ENCODE data around the gene NPAS3. TPM values are rescaled to one million over a fixed set of nuclear protein-coding genes. Genes with fewer than 3 reads are reported as not detected.

Gene NPAS3
- total RNA-seq, 1 donor from 2014 or later: not detected

- DNase-seq: no peak
- H3K27ac Mint-ChIP-seq: no peak overlapping the region
- H3K4me1 Mint-ChIP-seq: peaks cover 18% of the 10 kb centered on the region
- H3K4me3 Mint-ChIP-seq: no peak overlapping the region
- peaks cover 34% of the 10 kb centered on the region for H3K27me3 Mint-ChIP-seq
- intact Hi-C loops (cut with micrococcal nuclease): no loop called here
- H3K36me3 Mint-ChIP-seq (ENCODE audit: low read depth): peaks cover 4% of the 10 kb centered on the region
- peaks cover 4% of the 10 kb centered on the region for H3K9me3 Mint-ChIP-seq
These were observed 912.1 kb downstream of the NPAS3 start for GRCh38 chr14:33850826-33851225.

DNA sequence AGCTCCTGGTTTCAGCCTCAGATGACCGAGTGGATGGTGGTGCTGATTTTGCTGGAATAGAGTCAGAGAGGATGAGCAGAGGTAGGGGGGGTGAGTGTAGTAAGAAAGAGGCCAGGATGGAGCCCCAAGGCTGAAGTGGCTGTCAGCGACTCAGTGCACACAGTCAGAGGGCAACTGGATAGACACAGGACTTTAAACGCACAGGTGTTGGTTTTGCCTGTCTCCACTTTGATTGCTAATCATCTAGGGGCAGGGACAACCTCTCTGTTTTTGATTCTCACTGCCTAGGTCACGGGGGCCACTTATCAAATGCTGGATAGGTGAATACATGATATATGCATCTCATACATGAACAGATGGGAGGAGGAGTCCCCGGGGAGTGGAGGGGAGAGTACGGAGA is 912.7 kb downstream of the NPAS3 start:
- H3K9me3 Mint-ChIP-seq: no peaks in the 10 kb centered on the region
- no peak overlapping the region for H3K27ac Mint-ChIP-seq
- H3K27me3 Mint-ChIP-seq: peaks cover 35% of the 10 kb centered on the region
- H3K4me3 Mint-ChIP-seq: no peak overlapping the region
- DNase-seq: no peak
- no peaks in the 10 kb centered on the region for H3K36me3 Mint-ChIP-seq (ENCODE audit: low read depth)
- intact Hi-C loops (cut with micrococcal nuclease): no loop called here
- peaks cover 19% of the 10 kb centered on the region for H3K4me1 Mint-ChIP-seq

DNA sequence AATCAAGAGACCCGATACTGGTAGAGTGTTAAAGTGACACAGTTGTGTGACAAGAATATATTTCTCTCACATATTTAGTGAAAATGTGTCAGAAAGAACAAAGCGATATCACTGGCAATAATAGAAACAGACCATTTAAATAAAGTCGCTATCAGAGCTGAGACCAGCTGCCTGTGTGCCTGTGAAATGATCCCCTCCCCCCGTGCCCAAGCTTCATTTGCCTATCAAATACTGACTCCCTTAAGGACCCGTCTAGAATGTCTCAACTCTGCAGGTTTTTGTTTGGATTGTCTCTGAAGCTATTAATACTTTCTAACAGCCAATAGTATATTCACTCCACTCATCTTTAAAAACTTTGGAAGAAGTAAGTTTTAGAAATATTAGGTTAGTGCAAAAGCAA is 913.3 kb downstream of the NPAS3 start:
- no peak overlapping the region for H3K4me3 Mint-ChIP-seq
- no peak for DNase-seq
- H3K27me3 Mint-ChIP-seq: peaks cover 35% of the 10 kb centered on the region
- H3K4me1 Mint-ChIP-seq: peaks cover 21% of the 10 kb centered on the region
- intact Hi-C loops (cut with micrococcal nuclease): no loop called here
- no peaks in the 10 kb centered on the region for H3K9me3 Mint-ChIP-seq
- H3K27ac Mint-ChIP-seq: no peak overlapping the region
- H3K36me3 Mint-ChIP-seq (ENCODE audit: low read depth): no peaks in the 10 kb centered on the region
